MM.1S (cell line): Measurements from ENCODE around the gene NDRG2.
A peak's percentile ranks its signal among the peaks of the same experiment; 100 is the strongest.

ENCODE experiments used
- EZH2 ChIP-seq: fragments of 300-600 bp; sonication (generic); optimal IDR thresholded peaks from 2 replicates; pipeline ENCODE3; 2017; ENCODE audit warnings: low read depth, mild to moderate bottlenecking, antibody characterized with exemption, low read length, mixed read lengths
- EZH2phosphoT487 ChIP-seq: fragments of 300-600 bp; sonication (generic); IDR thresholded peaks from 2 replicates; pipeline ENCODE4 v1.6.1; 2018; ENCODE audit warnings: antibody characterized with exemption, low read length
- TF ChIP-seq, protein P1 (sequence below): fragments of 300-600 bp; sonication (generic); IDR thresholded peaks from 2 replicates; pipeline ENCODE4 v1.5.1; 2016; ENCODE audit warnings: antibody characterized with exemption, low read length, mixed read lengths

DNA sequence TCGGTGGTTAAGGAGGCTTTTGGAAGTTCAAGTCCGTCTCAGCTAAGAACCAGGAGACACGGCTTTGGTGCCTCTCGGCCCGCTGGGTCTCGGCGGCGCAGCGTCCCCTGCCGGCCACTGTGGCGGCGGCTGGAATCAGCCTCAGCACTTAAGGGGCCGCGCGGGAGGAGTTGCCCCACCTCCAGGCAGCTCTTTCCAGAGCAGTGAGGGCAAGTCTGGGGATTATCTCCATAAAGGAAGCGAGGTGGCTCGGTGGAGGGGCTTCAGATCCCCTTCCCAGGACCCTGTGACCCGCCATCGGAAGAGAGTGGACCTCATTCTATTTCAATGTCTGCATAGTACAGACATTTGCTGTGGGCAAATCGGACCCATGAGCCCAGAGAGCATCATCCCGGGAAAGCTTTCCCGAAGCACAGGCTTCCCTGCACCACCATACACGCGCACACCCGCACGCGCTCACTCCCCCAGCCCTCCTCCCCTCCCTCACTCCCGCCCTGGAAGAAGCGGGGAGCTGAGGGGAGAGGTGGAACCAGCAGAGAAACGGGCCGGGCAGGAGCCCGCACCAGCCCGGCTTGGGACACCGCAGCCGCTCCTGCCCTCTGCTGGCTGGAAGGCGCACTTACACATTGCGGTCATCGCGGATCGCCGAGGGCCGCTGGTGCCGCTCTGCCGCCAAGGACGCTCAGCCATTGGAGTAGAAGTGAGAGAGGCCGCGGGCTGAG is 53.7 kb downstream of the NDRG2 start:
- TF ChIP-seq, protein P1, sequence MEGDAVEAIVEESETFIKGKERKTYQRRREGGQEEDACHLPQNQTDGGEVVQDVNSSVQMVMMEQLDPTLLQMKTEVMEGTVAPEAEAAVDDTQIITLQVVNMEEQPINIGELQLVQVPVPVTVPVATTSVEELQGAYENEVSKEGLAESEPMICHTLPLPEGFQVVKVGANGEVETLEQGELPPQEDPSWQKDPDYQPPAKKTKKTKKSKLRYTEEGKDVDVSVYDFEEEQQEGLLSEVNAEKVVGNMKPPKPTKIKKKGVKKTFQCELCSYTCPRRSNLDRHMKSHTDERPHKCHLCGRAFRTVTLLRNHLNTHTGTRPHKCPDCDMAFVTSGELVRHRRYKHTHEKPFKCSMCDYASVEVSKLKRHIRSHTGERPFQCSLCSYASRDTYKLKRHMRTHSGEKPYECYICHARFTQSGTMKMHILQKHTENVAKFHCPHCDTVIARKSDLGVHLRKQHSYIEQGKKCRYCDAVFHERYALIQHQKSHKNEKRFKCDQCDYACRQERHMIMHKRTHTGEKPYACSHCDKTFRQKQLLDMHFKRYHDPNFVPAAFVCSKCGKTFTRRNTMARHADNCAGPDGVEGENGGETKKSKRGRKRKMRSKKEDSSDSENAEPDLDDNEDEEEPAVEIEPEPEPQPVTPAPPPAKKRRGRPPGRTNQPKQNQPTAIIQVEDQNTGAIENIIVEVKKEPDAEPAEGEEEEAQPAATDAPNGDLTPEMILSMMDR, result peak; percentile 80
- TF ChIP-seq EZH2, result no peak
- TF ChIP-seq EZH2phosphoT487, result no peak
